Fibroblast of the aortic adventitia (primary cell): ENCODE measurements around the gene SPATA33. TPM values are rescaled to one million over a fixed set of nuclear protein-coding genes. Genes with fewer than 3 reads are reported as not detected.
"Not testable (repeated sequence)": the region's sequence is repeated elsewhere in the genome, so short reads cannot be mapped to it uniquely, and the experiment has no call there.

Source experiments
- DNase-seq: peaks from one replicate; pipeline ENCODE4 v3.0.0-alpha.2; 2010; ENCODE audit warnings: low read depth
- H3K4me3 ChIP-seq: 2 replicates; pipeline ENCODE4 v1.5.1; 2011; ENCODE audit warnings: low read depth, mild to moderate bottlenecking, control low read depth, low read length, moderate library complexity
- CTCF ChIP-seq: IDR thresholded peaks from 2 replicates; pipeline ENCODE4 v1.5.1; 2011; ENCODE audit warnings: mild to moderate bottlenecking, low read length, control low read depth, inconsistent platforms; ENCODE audit not compliant: insufficient read depth
- total RNA-seq: library from RNA; depleted of rRNA; stranded (reverse); fragments of >200 nt; gene quantifications from 2 replicates; pipeline ENCODE4 v1.2.3, GENCODE V29; 2012; ENCODE audit warnings: low replicate concordance

The SPATA33 gene
- total RNA-seq, 1 donor: 6.1 TPM

DNA sequence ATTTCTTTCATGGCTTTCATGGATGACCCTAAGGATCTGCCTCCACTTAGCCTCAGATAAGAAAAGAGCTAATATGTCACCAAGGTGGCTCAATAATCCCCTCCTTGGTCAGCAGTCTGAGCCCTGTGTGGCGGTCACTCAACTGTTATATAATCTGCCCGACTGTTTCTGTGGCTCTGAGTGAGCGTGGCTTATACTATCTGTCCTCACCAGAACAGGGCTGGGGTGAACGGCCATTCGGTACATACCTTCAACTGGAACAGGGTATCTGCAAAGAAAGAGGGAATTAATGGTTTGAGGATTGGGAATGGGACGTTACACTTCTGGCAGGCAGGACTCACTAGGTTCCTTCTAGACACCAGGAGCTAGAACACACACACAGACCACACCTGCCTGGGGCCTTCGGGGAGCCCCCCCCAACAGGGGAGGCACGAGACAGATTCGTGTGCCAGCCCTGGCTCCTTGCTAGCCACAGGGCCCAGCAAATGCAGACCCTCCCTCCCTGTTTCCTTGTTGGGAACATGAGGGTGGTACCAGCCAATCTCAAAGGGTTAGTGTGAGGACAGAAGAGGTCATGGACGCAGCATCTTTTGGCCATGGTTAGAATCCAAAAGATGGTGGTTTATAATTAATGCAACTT is 3.9 kb upstream of the SPATA33 start:
- DNase-seq: no peak
- H3K4me3 ChIP-seq: no peak overlapping the region

GRCh38 chr16:89655062-89655643 is 2.5 kb upstream of the SPATA33 start:
- no peak overlapping the region for H3K4me3 ChIP-seq
- TF ChIP-seq CTCF: no peak
- no peak for DNase-seq

More for the DNA sequence above, 3.9 kb upstream of the SPATA33 start:
- TF ChIP-seq CTCF: no peak

- no peak for TF ChIP-seq CTCF
- peak overlapping the region; percentile 93 for H3K4me3 ChIP-seq
- DNase-seq: no peak
Observed at GRCh38 chr16:89656435-89657121, 1.1 kb upstream of the SPATA33 start.

DNA sequence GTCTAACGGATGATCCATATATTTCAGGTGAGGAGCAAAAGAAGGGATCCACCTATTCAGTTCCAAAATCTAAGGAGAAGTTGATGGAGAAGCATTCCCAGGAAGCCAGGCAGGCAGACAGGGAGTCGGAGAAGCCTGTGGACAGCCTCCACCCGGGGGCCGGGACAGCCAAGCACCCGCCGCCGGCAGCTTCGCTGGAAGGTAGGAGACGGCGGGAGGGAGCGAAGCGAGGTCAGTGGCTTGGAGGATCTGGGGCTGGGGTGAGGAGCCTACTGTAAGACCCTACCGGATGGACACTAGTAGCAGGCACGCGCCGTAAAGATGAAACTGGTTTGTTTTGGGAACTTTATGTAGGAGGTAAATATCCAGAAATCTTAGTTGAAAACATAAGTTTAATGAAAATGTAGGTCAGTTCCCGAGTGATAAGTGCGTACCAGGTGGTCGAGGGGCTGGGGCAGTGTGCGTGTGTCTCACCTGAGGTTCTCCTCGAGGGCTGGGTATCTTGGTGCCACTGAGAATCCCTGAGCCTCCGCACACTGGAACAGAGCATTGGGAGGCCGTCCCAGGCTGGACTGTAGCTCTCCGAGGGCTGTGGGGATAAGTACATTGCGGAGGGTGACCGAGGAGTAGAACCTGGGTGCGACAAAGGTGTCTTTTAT is 714 bp downstream of the SPATA33 start:
- no peak for DNase-seq
- peak overlapping the region; percentile 93 for H3K4me3 ChIP-seq
- TF ChIP-seq CTCF: no peak

GRCh38 chr16:89660146-89660545 is 2.5 kb downstream of the SPATA33 start:
- DNase-seq: no peak
- no peak overlapping the region for H3K4me3 ChIP-seq
- no peak for TF ChIP-seq CTCF

DNA sequence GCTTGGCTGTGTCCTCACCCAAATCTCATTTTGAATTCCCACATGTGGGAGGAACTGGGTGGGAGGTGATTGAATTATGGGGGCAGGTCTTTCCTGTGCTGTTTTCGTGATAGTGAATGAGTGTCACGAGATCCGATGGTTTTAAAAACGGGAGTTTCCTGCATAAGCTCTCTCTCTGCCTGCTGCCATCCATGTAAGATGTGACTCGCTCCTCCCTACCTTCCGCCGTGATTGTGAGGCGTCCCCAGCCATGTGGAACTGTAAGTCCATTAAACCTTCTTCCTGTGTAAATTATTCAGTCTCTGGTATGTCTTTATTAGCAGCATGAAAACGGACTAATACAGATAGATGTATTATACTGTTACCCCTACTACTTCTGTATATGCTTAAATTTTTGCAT is 3.6 kb downstream of the SPATA33 start:
- H3K4me3 ChIP-seq: no peak overlapping the region
- no peak for TF ChIP-seq CTCF
- no peak for DNase-seq

DNA sequence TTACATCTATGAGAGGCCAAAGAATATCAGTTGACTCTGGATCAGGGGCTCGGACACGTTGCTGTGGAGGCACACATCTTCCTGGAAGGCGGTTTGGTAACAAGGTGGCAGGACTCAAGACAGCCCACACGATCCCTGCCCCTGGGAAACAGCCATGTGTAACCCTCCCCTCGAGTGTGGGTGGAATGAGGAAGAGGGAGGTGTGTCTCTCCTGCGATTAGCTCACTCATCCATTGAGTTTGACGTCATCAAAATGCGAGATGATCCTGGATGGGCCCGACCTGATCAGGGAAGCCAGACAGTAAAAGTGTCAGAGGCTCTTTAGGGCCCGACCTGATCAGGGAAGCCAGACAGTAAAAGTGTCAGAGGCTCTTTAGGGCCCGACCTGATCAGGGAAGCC is 6.6 kb downstream of the SPATA33 start:
- not testable (repeated sequence) for H3K4me3 ChIP-seq, DNase-seq
